ENCODE data around the gene POLR2L. TPM values are rescaled to one million over a fixed set of nuclear protein-coding genes. Genes with fewer than 3 reads are reported as not detected.

Gene POLR2L
- total RNA-seq, 1 experiment from 2014 or later: 99.7 TPM

DNA sequence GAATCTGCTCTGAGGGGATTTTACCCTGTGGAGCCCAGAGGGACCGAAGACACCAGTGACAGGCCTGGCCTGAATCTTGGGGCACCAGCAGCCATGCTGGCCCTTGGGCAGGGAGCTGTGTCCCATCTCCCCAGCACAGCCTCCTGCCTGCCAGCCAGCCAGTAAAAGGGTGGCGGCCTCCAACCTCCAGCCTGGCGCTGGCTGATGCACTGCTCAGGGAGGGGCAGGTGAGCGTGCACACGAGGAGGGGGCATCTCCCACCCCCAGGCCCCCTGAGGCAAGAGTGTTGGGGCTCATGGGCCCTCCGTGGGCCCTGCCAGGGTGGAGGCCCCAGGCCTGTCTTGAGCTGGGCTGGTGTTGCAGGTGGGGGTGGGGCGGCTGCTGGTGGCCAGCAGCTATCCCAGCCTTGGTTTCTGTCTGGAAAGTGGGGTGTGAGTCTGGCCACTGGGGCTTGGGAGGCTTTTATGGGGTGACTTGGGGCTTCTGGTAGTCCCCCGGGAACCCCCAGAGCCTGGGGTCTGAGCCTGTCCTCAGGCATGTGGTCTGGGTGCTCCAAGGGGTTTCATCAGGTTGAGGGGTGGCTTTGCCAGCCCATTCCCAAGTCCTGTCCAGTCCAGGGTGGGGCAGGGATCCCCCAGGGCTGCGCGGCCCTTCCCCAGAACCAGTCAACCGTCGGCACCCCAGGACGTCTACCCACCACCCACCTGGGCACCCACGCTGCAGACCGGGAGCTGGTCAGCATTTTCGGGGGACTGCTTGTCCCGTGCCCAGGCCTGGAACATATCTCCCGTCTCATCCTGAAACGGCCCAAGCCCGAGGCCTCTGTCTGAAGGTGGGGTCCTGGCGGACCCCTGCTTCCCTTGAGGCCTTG, 18.1 kb upstream of the POLR2L start:
- no peak overlapping the region for H3K27ac ChIP-seq
- H3K4me1 ChIP-seq (replicated peaks; ENCODE audit: insufficient read depth): no peaks in the 10 kb centered on the region
- H4K20me1 ChIP-seq (ENCODE audit: insufficient read depth): no peaks in the 10 kb centered on the region
- H3K36me3 ChIP-seq (ENCODE audit: low read depth): no peaks in the 10 kb centered on the region
- H3F3A ChIP-seq (ENCODE audit: insufficient read depth, low read depth): no peaks in the 10 kb centered on the region
- no peak overlapping the region for H3K4me3 ChIP-seq
- no peak for DNase-seq
- CTCF ChIA-PET: no interaction called here
- intact Hi-C loops (cut with micrococcal nuclease; ENCODE audit: unreplicated experiment): no loop called here
- no peaks in the 10 kb centered on the region for H3K9me2 ChIP-seq (ENCODE audit: insufficient read depth)
- no peaks in the 10 kb centered on the region for H3K9me3 ChIP-seq (ENCODE audit: insufficient read depth, low read depth)
- no TSS peak for BruUV-seq (replicated peaks)
- no peak overlapping the region for H3K4me2 ChIP-seq
- POLR2A ChIA-PET (ENCODE audit: unreplicated experiment): no interaction called here
- H2AFZ ChIP-seq: no peak overlapping the region
- TF ChIP-seq EZH2 (IDR thresholded peaks at IDR 0.05; ENCODE audit: low read depth): no peak
- TF ChIP-seq, protein P1, sequence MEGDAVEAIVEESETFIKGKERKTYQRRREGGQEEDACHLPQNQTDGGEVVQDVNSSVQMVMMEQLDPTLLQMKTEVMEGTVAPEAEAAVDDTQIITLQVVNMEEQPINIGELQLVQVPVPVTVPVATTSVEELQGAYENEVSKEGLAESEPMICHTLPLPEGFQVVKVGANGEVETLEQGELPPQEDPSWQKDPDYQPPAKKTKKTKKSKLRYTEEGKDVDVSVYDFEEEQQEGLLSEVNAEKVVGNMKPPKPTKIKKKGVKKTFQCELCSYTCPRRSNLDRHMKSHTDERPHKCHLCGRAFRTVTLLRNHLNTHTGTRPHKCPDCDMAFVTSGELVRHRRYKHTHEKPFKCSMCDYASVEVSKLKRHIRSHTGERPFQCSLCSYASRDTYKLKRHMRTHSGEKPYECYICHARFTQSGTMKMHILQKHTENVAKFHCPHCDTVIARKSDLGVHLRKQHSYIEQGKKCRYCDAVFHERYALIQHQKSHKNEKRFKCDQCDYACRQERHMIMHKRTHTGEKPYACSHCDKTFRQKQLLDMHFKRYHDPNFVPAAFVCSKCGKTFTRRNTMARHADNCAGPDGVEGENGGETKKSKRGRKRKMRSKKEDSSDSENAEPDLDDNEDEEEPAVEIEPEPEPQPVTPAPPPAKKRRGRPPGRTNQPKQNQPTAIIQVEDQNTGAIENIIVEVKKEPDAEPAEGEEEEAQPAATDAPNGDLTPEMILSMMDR (conservative IDR thresholded peaks at IDR 0.05): no peak
- H3K79me2 ChIP-seq (ENCODE audit: low read depth): no peaks in the 10 kb centered on the region
- no peaks in the 10 kb centered on the region for H3K27me3 ChIP-seq (ENCODE audit: insufficient read depth, low read depth)

DNA sequence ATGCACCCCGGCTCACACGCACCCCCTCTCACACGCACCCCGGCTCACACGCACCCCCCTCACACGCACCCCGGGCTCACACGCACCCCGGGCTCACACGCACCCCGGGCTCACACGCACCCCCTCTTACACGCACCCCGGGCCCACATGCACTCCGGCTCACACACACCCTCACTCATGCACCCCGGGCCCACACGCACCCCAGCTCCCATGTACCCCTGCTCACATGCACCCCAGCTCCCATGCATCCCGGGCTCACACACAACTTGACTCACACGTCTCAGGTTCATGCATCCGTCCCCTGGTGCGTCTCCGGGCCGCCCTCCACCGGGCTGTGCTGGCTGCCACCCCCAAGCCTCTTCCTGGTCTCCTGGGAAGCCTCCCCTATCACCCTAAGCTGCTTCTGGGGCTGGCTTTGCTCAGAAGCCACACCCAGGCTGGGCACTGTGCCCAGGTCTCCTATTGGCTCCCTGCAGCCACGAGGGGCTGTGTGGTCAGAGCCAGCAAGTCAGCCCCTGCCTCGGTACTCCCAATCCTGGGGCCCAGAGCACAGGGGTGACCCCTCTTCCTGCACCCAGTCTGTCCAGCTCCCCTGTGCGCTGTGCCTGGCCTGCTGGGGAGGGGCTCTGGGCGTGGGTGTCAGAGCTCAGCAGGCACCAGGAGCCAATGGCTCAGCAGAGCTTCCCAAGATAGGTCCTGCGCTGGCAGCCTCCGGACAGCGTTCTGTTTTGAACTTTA, 17.2 kb upstream of the POLR2L start:
- ChIA-PET POLR2A (ENCODE audit: unreplicated experiment) (no interaction called here), CTCF (no interaction called here)
- Histone ChIP-seq H3F3A (ENCODE audit: insufficient read depth, low read depth) (no peaks in the 10 kb centered on the region), H3K4me2 (no peak overlapping the region), H3K36me3 (ENCODE audit: low read depth) (no peaks in the 10 kb centered on the region), H3K9me2 (ENCODE audit: insufficient read depth) (no peaks in the 10 kb centered on the region), H3K4me3 (no peak overlapping the region), H3K27me3 (ENCODE audit: insufficient read depth, low read depth) (no peaks in the 10 kb centered on the region), H3K79me2 (ENCODE audit: low read depth) (no peaks in the 10 kb centered on the region), H3K9me3 (ENCODE audit: insufficient read depth, low read depth) (no peaks in the 10 kb centered on the region), H3K27ac (no peak overlapping the region), H4K20me1 (ENCODE audit: insufficient read depth) (no peaks in the 10 kb centered on the region), H2AFZ (no peak overlapping the region), H3K4me1 (replicated peaks; ENCODE audit: insufficient read depth) (no peaks in the 10 kb centered on the region)
- intact Hi-C loops (cut with micrococcal nuclease; ENCODE audit: unreplicated experiment): no loop called here
- no peak for TF ChIP-seq EZH2 (IDR thresholded peaks at IDR 0.05; ENCODE audit: low read depth)
- TF ChIP-seq, protein P1 (conservative IDR thresholded peaks at IDR 0.05): no peak
- peak in 1 of 2 experiments; percentile 45 for DNase-seq
- BruUV-seq (replicated peaks): no TSS peak

DNA sequence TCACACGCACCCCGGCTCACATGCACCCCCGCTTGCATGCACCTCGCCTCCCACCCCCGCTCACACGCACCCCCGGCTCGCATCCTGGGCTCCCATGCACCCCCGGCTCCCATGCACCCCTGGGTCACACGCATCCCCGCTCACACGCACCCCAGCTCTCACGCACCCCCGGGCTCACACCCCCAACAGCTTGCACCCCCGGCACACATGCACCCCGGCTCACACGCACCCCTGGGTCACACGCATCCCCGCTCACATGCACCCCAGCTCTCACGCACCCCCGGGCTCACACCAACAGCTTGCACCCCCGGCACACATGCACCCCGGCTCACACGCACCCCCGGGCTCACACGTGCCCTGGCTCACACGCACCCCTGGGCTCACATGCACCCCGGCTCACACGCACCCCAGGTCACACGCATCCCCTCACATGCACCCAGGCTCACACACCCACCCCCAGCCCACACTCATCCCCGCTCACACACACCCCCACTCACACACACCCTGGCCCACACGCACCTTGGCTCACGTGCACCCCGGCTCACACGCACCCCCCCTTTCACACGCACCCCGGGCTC, 16.5 kb upstream of the POLR2L start:
- Histone ChIP-seq H3K27me3 (ENCODE audit: insufficient read depth, low read depth) (no peaks in the 10 kb centered on the region), H2AFZ (no peak overlapping the region), H3K79me2 (ENCODE audit: low read depth) (no peaks in the 10 kb centered on the region), H3K4me2 (no peak overlapping the region), H3K4me3 (no peak overlapping the region), H3K9me3 (ENCODE audit: insufficient read depth, low read depth) (no peaks in the 10 kb centered on the region), H3F3A (ENCODE audit: insufficient read depth, low read depth) (no peaks in the 10 kb centered on the region), H3K36me3 (ENCODE audit: low read depth) (no peaks in the 10 kb centered on the region), H4K20me1 (ENCODE audit: insufficient read depth) (no peaks in the 10 kb centered on the region), H3K27ac (no peak overlapping the region), H3K4me1 (replicated peaks; ENCODE audit: insufficient read depth) (no peaks in the 10 kb centered on the region), H3K9me2 (ENCODE audit: insufficient read depth) (no peaks in the 10 kb centered on the region)
- ChIA-PET POLR2A (ENCODE audit: unreplicated experiment) (no interaction called here), CTCF (no interaction called here)
- DNase-seq: no peak
- TF ChIP-seq, protein P1 (conservative IDR thresholded peaks at IDR 0.05): no peak
- TF ChIP-seq EZH2 (IDR thresholded peaks at IDR 0.05; ENCODE audit: low read depth): no peak
- BruUV-seq (replicated peaks): no TSS peak
- intact Hi-C loops (cut with micrococcal nuclease; ENCODE audit: unreplicated experiment): no loop called here

Data from PC-9 (cell line).